Mesodermal cell (in vitro differentiated cells): ENCODE measurements around the gene PPCS.
A peak's percentile ranks its signal among the peaks of the same experiment; 100 is the strongest.
"Not testable (repeated sequence)": the region's sequence is repeated elsewhere in the genome, so short reads cannot be mapped to it uniquely, and the experiment has no call there.

Experiments used
- H3K27ac ChIP-seq: 2 replicates; pipeline ENCODE4 v1.7.0; 2013; ENCODE audit warnings: mild to moderate bottlenecking, low read depth, low read length, moderate library complexity; ENCODE audit not compliant: severe bottlenecking
- H3K36me3 ChIP-seq: 2 replicates; pipeline ENCODE4 v1.7.1; 2013; ENCODE audit warnings: mild to moderate bottlenecking, low read length, moderate library complexity; ENCODE audit not compliant: control insufficient read depth, insufficient read depth
- H3K4me1 ChIP-seq: one replicate; pipeline ENCODE4 v1.7.1; 2013; ENCODE audit warnings: mild to moderate bottlenecking, low read length; ENCODE audit not compliant: insufficient read depth, control insufficient read depth, poor library complexity, severe bottlenecking
- H3K4me3 ChIP-seq: 2 replicates; pipeline ENCODE4 v1.7.0; 2013; ENCODE audit warnings: low read length, control low read depth, mild to moderate bottlenecking; ENCODE audit not compliant: insufficient read depth, poor library complexity, severe bottlenecking; ENCODE audit errors: extremely low read depth
- H3K9me3 ChIP-seq: 2 replicates; pipeline ENCODE4 v1.7.1; 2013; ENCODE audit warnings: mild to moderate bottlenecking, low read length, moderate library complexity; ENCODE audit not compliant: control insufficient read depth
- WGBS, 2 experiments: methylation state at CpG; one replicate each; pipeline ENCODE4 v1.1.5; 2013; ENCODE audit warnings: missing lambda C conversion rate in 2 of 2; ENCODE audit not compliant: insufficient coverage in 2 of 2; 5-methylcytosine and 5-hydroxymethylcytosine counted together

Gene PPCS

GRCh38 chr1:42453386-42453785, 3.0 kb upstream of the PPCS start:
- no peak overlapping the region for H3K4me3 ChIP-seq
- peaks cover 7% of the 10 kb centered on the region for H3K4me1 ChIP-seq
- H3K9me3 ChIP-seq: no peaks in the 10 kb centered on the region
- peaks cover 5% of the 10 kb centered on the region for H3K36me3 ChIP-seq
- WGBS, 2 experiments: 86 to 95% methylated on average over 1 to 4 of the region's 4 CpGs
- no peak overlapping the region for H3K27ac ChIP-seq

DNA sequence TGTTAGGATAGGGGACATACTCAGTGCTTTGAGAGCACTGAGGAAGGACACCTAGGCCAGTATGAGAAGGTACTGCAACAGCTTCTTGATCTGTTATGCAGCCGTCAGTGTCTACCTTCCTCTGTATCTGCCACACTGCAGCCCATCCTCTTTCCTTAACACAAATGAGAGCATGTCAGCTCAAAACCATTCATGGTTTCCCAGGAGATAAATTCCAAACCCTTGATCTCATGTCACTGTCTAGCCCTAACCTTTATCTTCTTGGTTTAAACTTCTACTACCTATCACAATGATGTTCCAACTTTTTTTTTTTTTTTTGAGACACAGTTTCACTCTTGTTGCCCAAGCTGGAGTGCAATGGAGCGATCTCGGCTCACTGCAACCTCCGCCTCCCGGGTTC, 1.9 kb upstream of the PPCS start:
- H3K27ac ChIP-seq: no peak overlapping the region
- WGBS, 2 experiments: 93 to 94% methylated on average over 5 of the region's 5 CpGs
- H3K9me3 ChIP-seq: no peaks in the 10 kb centered on the region
- peaks cover 7% of the 10 kb centered on the region for H3K4me1 ChIP-seq
- no peak overlapping the region for H3K4me3 ChIP-seq
- peaks cover 15% of the 10 kb centered on the region for H3K36me3 ChIP-seq

DNA sequence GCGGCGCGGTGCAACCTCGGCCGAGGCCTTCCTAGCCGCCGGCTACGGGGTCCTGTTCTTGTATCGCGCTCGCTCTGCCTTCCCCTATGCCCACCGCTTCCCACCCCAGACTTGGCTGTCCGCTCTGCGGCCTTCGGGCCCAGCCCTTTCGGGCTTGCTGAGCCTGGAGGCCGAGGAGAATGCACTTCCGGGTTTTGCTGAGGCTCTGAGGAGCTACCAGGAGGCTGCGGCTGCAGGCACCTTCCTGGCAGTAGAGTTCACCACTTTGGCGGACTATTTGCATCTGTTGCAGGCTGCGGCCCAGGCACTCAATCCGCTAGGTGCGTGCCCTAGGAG, 379 bp downstream of the PPCS start:
- Histone ChIP-seq H3K4me1 (peaks cover 7% of the 10 kb centered on the region), H3K36me3 (peaks cover 33% of the 10 kb centered on the region)
- 4 to 7% methylated on average over 22 to 23 of the region's 23 CpGs for WGBS, 2 experiments

DNA sequence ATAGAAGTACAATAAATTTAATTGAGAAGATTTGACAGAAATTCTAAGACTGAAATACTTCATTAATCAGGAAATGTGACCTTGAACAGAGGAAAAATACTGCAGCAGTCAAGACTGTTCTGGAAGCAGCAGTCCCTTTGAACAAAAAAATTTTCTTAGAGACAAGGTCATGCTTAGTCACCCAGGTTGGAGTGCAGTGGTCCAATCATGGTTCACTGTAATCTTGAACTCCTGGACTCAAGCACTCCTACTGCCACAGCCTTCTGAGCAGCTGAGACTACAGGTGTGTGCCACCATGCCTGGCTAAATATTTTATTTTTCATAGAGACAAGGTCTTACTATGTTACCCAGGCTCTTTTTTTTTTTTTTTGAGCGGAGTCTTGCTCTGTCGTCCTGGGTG, 4.9 kb downstream of the PPCS start:
- H3K4me1 ChIP-seq: peaks cover 13% of the 10 kb centered on the region
- H3K4me3 ChIP-seq: no peak overlapping the region
- H3K9me3 ChIP-seq: no peaks in the 10 kb centered on the region
- WGBS, 2 experiments: 90% methylated on average over 1 of the region's 2 CpGs; no CpG with 5 or more reads in 1 of the 2 experiments
- no peak overlapping the region for H3K27ac ChIP-seq
- H3K36me3 ChIP-seq: peaks cover 33% of the 10 kb centered on the region

More for the DNA sequence above, 379 bp downstream of the PPCS start:
- peak overlapping the region; percentile 65 for H3K4me3 ChIP-seq
- H3K9me3 ChIP-seq: no peaks in the 10 kb centered on the region
- peak overlapping the region; percentile 87 for H3K27ac ChIP-seq

DNA sequence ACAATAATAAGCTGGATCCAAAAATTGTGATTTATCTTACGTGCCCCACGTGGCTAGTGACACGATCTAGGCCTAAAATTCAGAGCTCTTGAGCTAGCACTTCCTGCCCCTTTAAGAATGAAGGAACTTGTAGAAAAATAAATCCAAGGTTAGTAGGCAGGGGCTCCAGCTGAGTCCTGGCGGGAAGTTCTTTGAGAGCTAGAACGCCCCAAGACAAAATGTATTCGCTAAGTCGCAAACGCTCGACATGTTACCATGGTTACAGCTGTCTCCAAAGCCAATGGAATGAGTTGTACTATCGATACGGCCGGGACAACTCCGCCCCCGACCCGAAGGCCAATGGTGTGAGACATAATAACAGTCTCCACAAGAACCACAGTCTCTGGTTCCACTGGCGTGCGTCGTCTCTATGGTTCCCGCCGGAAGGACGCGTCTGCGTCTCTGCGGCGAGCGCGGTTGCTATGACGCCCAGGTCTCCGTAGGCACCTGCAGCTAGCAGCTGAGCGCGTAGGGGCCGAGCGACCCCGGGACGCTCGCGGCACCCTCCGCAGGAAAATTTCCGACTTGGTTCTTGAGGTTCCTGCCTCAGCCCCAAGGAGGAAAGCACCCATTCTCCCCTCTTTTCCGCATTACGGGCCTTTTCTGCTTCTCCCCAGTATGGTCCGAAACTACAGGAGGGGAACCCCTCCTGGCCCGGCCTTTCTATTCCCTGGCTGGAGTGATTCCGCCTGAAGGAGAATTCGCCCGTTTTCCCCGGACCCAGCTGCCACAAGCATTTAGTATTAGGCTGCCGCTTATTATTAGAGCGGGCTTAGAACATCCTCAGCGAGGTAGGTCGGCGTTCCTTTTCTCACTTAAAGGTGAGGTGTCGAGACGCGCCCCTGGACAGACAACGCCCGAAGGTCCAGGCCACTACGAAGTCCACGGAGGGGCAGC, 6.8 kb downstream of the PPCS start, which contains the start of gene CCDC30:
TSS of gene CCDC30 (plus strand) at position 459 of the 936 bp plus-strand sequence. CDS start 17,266 bp downstream, outside the sequence.
- H3K36me3 ChIP-seq: peaks cover 31% of the 10 kb centered on the region
- no peaks in the 10 kb centered on the region for H3K9me3 ChIP-seq
- 3 to 4% methylated on average over 54 to 57 of the region's 59 CpGs for WGBS, 2 experiments

GRCh38 chr1:42463921-42464320, 7.6 kb downstream of the PPCS start:
- 89 to 90% methylated on average over 3 of the region's 3 CpGs for WGBS, 2 experiments
- Histone ChIP-seq H3K4me3 (no peak overlapping the region), H3K9me3 (no peaks in the 10 kb centered on the region), H3K36me3 (peaks cover 23% of the 10 kb centered on the region), H3K27ac (no peak overlapping the region), H3K4me1 (peaks cover 9% of the 10 kb centered on the region)

More for the DNA sequence above, 6.8 kb downstream of the PPCS start, which contains the start of gene CCDC30:
- Histone ChIP-seq H3K4me1 (peaks cover 9% of the 10 kb centered on the region), H3K4me3 (peak within 1 kb of the TSS; percentile 60), H3K27ac (peak within 1 kb of the TSS; percentile 58)

GRCh38 chr1:42466030-42466429, 9.7 kb downstream of the PPCS start:
- H3K36me3 ChIP-seq: peaks cover 3% of the 10 kb centered on the region
- H3K4me1 ChIP-seq: peaks cover 9% of the 10 kb centered on the region
- no peak overlapping the region for H3K27ac ChIP-seq
- WGBS, 2 experiments: 100% methylated on average over 1 of the region's 2 CpGs
- no peaks in the 10 kb centered on the region for H3K9me3 ChIP-seq
- no peak overlapping the region for H3K4me3 ChIP-seq

- Histone ChIP-seq H3K4me1 (no peaks in the 10 kb centered on the region), H3K36me3 (no peaks in the 10 kb centered on the region), H3K27ac (no peak overlapping the region), H3K9me3 (no peaks in the 10 kb centered on the region), H3K4me3 (no peak overlapping the region)
- WGBS, 2 experiments: 90% methylated on average over 2 of the region's 2 CpGs; no CpG with 5 or more reads in 1 of the 2 experiments
These were observed 13.4 kb downstream of the PPCS start for GRCh38 chr1:42469727-42470126.

DNA sequence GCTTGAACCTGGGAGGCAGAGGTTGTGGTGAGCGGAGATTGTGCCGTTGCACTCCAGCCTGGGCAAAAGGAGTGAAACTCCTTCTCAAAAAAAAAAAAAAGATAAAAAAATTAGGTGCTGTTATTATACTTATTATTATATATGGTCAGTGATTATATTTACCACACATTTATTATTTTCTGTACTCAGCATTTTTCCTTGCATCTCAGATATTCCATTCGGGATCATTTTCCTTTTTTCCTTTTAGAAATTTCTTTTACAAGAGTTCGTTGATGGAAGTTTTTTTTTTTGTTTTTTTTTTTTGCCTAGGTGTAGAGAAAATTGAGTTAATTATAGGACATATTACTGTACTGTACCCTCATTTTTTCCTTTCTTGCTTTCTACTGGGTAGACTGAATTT, 20.3 kb downstream of the PPCS start:
- WGBS, 2 experiments: no CpG with 5 or more reads among the region's 4 CpGs
- no peak overlapping the region for H3K27ac ChIP-seq
- no peaks in the 10 kb centered on the region for H3K36me3 ChIP-seq
- no peak overlapping the region for H3K4me3 ChIP-seq
- no peaks in the 10 kb centered on the region for H3K4me1 ChIP-seq
- H3K9me3 ChIP-seq: no peaks in the 10 kb centered on the region

- H3K36me3 ChIP-seq, H3K4me1 ChIP-seq, H3K4me3 ChIP-seq, H3K27ac ChIP-seq, H3K9me3 ChIP-seq: not testable (repeated sequence)
- WGBS, 2 experiments: 84 to 97% methylated on average over 3 of the region's 4 CpGs
These were observed 21.0 kb downstream of the PPCS start for GRCh38 chr1:42477354-42477753.

DNA sequence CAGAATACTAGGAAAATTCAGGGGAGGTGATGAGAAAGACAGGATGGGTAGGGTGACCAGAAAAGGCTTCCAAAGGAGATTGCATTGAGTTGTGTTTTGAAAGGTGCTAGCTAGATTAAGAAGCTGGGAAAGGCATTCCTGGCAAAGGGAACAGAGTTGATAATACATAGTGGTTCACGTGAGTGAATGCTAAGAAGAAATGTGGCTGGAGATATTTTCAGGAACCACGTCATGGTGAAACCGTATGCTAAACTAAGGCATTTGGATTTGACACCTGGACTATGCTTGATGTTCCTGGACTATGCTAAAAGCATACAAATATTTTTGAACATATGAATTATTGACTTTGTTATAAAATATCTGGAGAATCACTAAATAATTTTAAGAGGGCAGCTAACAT, 21.4 kb downstream of the PPCS start:
- Histone ChIP-seq H3K4me3 (no peak overlapping the region), H3K36me3 (no peaks in the 10 kb centered on the region), H3K27ac (no peak overlapping the region), H3K4me1 (no peaks in the 10 kb centered on the region), H3K9me3 (no peaks in the 10 kb centered on the region)
- 86 to 93% methylated on average over 2 to 3 of the region's 3 CpGs for WGBS, 2 experiments
